Transverse colon (tissue), 4 donors: ENCODE measurements around the gene ZFPL1. TPM values are rescaled to one million over a fixed set of nuclear protein-coding genes. Genes with fewer than 3 reads are reported as not detected.

Experiments used
- DNase-seq: peaks from one replicate; pipeline ENCODE4 v3.0.0-alpha.2; 2019
- H3K27ac ChIP-seq, 4 donors: fragments of 200-600 bp; sonication (generic); 2 replicates each; pipeline ENCODE4 v1.5.1; 2016 to 2018; ENCODE audit warnings: inconsistent platforms in 4 of 4
- H3K27me3 ChIP-seq: fragments of 200-600 bp; sonication (generic); 2 replicates; pipeline ENCODE4 v1.5.1; 2017; ENCODE audit warnings: inconsistent platforms
- H3K36me3 ChIP-seq, 4 donors: fragments of 200-600 bp; sonication (generic); 2 replicates each; pipeline ENCODE4 v1.5.1; 2017 to 2019; ENCODE audit warnings: inconsistent platforms in 4 of 4
- H3K4me1 ChIP-seq, 4 donors: fragments of 200-600 bp; sonication (generic); 2 replicates each; pipeline ENCODE4 v1.5.1; 2017 to 2020; ENCODE audit warnings: inconsistent platforms in 4 of 4
- H3K4me3 ChIP-seq, 4 donors: fragments of 200-600 bp; sonication (generic); 1 replicate in 1 of 4; 2 replicates in 3 of 4; pipeline versions ENCODE4 v1.5.1 to v1.6.1; 2017 to 2019; ENCODE audit warnings: inconsistent platforms in 4 of 4
- H3K9me3 ChIP-seq, 2 donors: fragments of 200-600 bp; sonication (generic); 2 replicates each; pipeline ENCODE4 v1.5.1; 2017 to 2019; ENCODE audit warnings: inconsistent platforms in 2 of 2
- EP300 ChIP-seq: sonication (generic); formaldehyde crosslinking; IDR thresholded peaks from one replicate; pipeline ENCODE4 v1.6.1; 2017; ENCODE audit warnings: antibody characterized with exemption, low read depth
- POLR2A ChIP-seq: fragments of 450-650 bp; IDR thresholded peaks from one replicate; pipeline ENCODE4 v1.6.1; 2016; ENCODE audit warnings: antibody characterized with exemption, mild to moderate bottlenecking, moderate library complexity
- POLR2AphosphoS5 ChIP-seq, 3 donors: sonication (generic); formaldehyde crosslinking; IDR thresholded peaks; one replicate each; pipeline ENCODE4 v1.6.1; 2016; ENCODE audit warnings: antibody characterized with exemption in 3 of 3
- WGBS, 2 donors: methylation state at CpG; one replicate each; pipeline ENCODE4 v1.1.5; 2018; ENCODE audit warnings: low coverage in 1 of 2; 5-methylcytosine and 5-hydroxymethylcytosine counted together
- in situ Hi-C, 4 donors: fragments of 200-750 bp; cut with MboI; loops; one replicate each; pipeline versions ENCODE4 v1.15.0 to v1.15.1; 2017; ENCODE audit warnings: low sequenced_read_pairs in 3 of 4, low pct_ligation_motif_present in 1 of 4, low pct_unique_long_range_greater_than_20kb in 1 of 4
- intact Hi-C: fragments of 100-400 bp; cut with DNase I; formaldehyde crosslinking; loops from one replicate; pipeline ENCODE4 v1.15.1; 2023; ENCODE audit warnings: low total_unique reads
- total RNA-seq, 4 donors: library from RNA; depleted of rRNA; stranded (reverse); fragments of >200 nt; gene quantifications; one replicate each; pipeline ENCODE4 v1.1.0, GENCODE V29; 2016
- TF ChIP-seq, protein P1 (sequence below), 5 experiments: fragments of 200-600 bp in 3 of 5; fragments of 450-650 bp in 2 of 5; sonication (generic) in 3 of 5; IDR thresholded peaks; 1 replicate in 2 of 5; 2 replicates in 3 of 5; pipeline ENCODE4 v1.5.1; 2016 to 2017; ENCODE audit warnings: antibody characterized with exemption in 5 of 5, inconsistent platforms in 3 of 5, mild to moderate bottlenecking in 2 of 5, moderate library complexity in 1 of 5

Gene ZFPL1
- total RNA-seq, 4 donors from 2014 or later = 44.5 to 105 (median 64.2) TPM

DNA sequence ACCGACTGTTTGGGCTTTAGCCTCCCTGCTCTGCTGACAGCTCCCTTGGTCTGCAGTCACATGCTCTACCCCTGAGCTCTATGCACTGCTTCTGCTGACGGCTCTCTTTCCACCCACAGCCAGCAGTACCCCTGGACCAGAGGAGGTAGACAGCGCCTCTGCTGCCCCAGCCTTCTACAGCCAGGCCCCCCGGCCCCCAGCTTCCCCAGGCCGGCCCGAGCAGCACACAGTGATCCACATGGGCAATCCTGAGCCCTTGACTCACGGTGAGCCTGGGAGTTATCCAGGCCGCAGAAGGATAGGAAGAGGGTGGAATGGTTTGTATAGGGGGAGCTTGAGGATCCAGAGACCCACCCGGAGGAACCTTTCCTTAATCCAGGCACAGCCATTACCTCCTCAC, 2.8 kb downstream of the ZFPL1 start:
- intact Hi-C loops = no loop called here
- in situ Hi-C loops = no loop called here
- TF ChIP-seq, protein P1, sequence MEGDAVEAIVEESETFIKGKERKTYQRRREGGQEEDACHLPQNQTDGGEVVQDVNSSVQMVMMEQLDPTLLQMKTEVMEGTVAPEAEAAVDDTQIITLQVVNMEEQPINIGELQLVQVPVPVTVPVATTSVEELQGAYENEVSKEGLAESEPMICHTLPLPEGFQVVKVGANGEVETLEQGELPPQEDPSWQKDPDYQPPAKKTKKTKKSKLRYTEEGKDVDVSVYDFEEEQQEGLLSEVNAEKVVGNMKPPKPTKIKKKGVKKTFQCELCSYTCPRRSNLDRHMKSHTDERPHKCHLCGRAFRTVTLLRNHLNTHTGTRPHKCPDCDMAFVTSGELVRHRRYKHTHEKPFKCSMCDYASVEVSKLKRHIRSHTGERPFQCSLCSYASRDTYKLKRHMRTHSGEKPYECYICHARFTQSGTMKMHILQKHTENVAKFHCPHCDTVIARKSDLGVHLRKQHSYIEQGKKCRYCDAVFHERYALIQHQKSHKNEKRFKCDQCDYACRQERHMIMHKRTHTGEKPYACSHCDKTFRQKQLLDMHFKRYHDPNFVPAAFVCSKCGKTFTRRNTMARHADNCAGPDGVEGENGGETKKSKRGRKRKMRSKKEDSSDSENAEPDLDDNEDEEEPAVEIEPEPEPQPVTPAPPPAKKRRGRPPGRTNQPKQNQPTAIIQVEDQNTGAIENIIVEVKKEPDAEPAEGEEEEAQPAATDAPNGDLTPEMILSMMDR (IDR thresholded peaks at IDR 0.05) = no peak
- TF ChIP-seq POLR2A (no peak), POLR2AphosphoS5 (IDR thresholded peaks at IDR 0.05) (no peak), EP300 (no peak)
- Histone ChIP-seq H3K27me3 (no peaks in the 10 kb centered on the region), H3K27ac (no peak overlapping the region), H3K9me3 (no peaks in the 10 kb centered on the region), H3K36me3 (peaks cover 0 to 12% (median 0%) of the 10 kb centered on the region in 4 donors), H3K4me1 (peaks cover 11 to 21% (median 15%) of the 10 kb centered on the region in 4 donors), H3K4me3 (no peak overlapping the region)
- no peak for DNase-seq
- WGBS, 2 donors = 91% methylated on average over 9 of the region's 9 CpGs; no CpG with 5 or more reads in 1 of the 2 donors

- Histone ChIP-seq H3K4me1 (peaks cover 11 to 21% (median 15%) of the 10 kb centered on the region in 4 donors), H3K36me3 (peaks cover 0 to 12% (median 0%) of the 10 kb centered on the region in 4 donors), H3K4me3 (no peak overlapping the region), H3K27ac (no peak overlapping the region), H3K9me3 (no peaks in the 10 kb centered on the region), H3K27me3 (no peaks in the 10 kb centered on the region)
- 90 to 95% methylated on average over 10 to 11 of the region's 11 CpGs for WGBS, 2 donors
- no peak for DNase-seq
- TF ChIP-seq, protein P1 (IDR thresholded peaks at IDR 0.05) = no peak
- TF ChIP-seq EP300 (no peak), POLR2A (no peak), POLR2AphosphoS5 (IDR thresholded peaks at IDR 0.05) (no peak)
- in situ Hi-C loops (no loop called here), intact Hi-C loops (no loop called here)
These were observed 3.2 kb downstream of the ZFPL1 start for GRCh38 chr11:65087216-65087615.

DNA sequence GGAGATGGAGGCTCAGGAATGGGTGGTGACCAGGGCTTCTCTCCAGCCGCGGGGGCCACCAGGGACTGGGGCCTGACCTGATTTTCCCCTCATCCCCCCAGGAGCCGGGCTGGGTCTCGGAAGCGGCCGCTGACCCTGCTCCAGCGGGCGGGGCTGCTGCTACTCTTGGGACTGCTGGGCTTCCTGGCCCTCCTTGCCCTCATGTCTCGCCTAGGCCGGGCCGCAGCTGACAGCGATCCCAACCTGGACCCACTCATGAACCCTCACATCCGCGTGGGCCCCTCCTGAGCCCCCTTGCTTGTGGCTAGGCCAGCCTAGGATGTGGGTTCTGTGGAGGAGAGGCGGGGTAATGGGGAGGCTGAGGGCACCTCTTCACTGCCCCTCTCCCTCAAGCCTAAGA, 3.8 kb downstream of the ZFPL1 start:
- in situ Hi-C loops (no loop called here), intact Hi-C loops (no loop called here)
- Histone ChIP-seq H3K4me3 (no peak overlapping the region), H3K36me3 (peaks cover 0 to 12% (median 0%) of the 10 kb centered on the region in 4 donors), H3K9me3 (no peaks in the 10 kb centered on the region), H3K27ac (no peak overlapping the region), H3K27me3 (no peaks in the 10 kb centered on the region), H3K4me1 (peaks cover 11 to 21% (median 15%) of the 10 kb centered on the region in 4 donors)
- 98% methylated on average over 15 of the region's 15 CpGs; no CpG with 5 or more reads in 1 of the 2 donors for WGBS, 2 donors
- no peak for TF ChIP-seq POLR2AphosphoS5 (IDR thresholded peaks at IDR 0.05)
- TF ChIP-seq EP300 = no peak
- no peak for TF ChIP-seq POLR2A
- TF ChIP-seq, protein P1 (IDR thresholded peaks at IDR 0.05) = no peak
- no peak for DNase-seq

DNA sequence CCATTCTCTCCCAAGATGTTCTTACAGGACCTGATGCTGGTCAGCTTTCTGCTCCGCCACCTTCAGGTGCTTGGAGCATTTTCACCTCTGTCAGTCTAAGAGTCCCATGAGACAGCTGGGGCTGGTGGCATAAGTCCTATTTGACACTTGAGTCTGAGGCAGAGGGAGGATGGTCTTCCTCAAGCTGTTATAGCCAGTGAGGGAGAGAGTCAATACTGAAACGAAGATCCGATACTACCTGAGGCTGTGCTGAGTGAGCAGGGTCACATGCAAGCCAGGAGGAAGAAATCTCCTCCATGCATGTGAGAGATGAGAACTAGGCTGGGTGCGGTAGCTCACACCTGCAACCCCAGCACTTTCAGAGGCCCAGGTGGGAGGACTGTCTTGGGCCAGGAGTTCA, 5.6 kb downstream of the ZFPL1 start:
- Histone ChIP-seq H3K4me3 (no peak overlapping the region), H3K36me3 (peaks cover 0 to 12% (median 0%) of the 10 kb centered on the region in 4 donors), H3K27me3 (no peaks in the 10 kb centered on the region), H3K4me1 (peaks cover 5 to 11% (median 6%) of the 10 kb centered on the region in 4 donors), H3K9me3 (no peaks in the 10 kb centered on the region), H3K27ac (no peak overlapping the region)
- TF ChIP-seq, protein P1 (IDR thresholded peaks at IDR 0.05) = no peak
- TF ChIP-seq POLR2AphosphoS5 (IDR thresholded peaks at IDR 0.05) (no peak), POLR2A (no peak), EP300 (no peak)
- in situ Hi-C loops (no loop called here), intact Hi-C loops (no loop called here)
- WGBS, 2 donors = 86% methylated on average over 4 of the region's 4 CpGs; no CpG with 5 or more reads in 1 of the 2 donors
- DNase-seq = no peak
